DMS 273 treated with DMSO at 0.1 percent for 48 hours (cell line): Measurements from ENCODE around the gene CHD2.
"Not testable (repeated sequence)": the region's sequence is repeated elsewhere in the genome, so short reads cannot be mapped to it uniquely, and the experiment has no call there.

Experiments used
- DNase-seq: peaks from one replicate; lab custom pipeline; 2025; lab: John Stamatoyannopoulos, UW

The CHD2 gene

DNA sequence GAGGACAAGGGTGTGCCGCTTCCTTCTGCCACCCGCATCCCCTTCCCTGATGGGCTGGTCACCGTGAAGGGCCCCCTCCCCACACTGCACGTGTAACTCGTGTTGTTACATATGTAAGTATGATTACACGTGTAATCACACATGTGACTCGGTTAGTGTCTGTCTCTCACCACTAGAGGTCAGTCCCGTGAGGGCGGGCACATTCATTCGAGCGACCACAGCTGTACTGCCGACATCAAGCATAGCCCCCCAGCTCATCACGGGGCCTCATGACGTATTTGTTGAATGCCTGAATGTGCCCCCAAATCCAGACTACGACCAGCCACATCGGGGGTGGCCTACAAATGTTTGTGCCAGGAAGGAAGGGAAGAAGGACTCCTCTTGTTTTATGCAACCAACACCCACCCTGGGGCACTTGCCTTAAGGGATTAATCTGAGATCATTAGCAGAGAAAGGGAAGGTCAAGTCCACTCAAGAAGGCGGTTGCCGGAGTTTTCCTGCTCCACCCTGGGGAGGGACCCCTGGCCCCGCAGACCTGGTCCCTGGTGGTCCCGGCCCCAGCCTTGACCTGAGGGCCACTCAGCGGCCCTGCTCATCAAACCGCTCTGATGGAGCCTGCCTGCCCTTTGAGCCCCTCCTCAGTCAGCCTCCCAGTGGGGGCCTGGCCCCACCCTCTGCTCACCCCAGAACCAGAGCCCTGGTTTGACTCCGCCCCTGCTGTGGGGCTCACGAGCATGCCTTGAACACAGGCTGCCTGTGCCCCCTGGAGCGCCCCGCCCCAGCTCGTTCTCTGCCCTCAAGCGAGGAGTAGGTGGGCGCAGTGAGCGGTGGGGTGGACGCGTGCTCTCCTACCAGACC lies 136.1 kb downstream of the CHD2 start:
- no peak for DNase-seq

DNA sequence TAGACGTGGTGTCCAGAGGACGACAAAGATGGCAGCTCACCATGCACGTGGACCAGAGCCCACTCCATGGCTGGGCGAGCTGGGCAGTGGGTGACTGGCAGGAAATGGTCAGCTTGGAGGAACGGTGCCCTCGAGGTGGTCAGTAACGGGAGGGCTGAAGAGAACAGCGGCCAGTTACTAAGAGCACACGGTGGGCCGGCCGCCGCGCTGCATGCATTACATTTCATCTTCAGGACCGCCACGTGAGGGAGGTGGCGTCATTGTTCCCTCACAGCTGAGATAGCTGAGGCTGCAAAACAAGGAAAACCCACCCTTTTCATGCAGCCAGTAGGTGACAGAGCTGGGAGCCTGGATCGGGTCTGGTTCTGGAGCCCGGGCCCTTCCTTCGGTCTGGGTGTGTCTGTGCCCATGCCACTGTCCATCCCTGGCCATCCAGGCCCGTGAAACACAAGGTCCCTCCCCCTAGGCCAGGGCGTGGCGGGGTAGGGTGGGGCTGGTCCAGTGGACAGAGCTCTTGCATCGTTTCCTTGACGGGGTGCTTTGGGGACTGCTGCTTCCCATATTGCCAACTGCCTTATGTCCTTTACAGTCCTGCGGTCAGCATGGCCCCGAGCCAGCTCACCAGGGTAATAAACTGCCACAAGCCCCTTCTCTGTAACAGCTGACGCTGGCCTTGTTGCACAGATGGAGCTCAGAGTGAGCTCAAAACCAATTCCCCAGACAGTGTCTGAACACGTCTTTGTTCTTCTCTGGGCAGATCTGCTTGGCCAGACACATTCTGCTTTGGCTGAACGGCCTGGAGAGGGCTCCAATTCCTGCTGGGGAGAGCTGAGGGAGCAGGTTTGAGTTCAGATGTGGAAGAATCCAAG lies 137.1 kb downstream of the CHD2 start:
- peak; percentile 63 for DNase-seq

GRCh38 chr15:93037820-93038705 lies 137.9 kb downstream of the CHD2 start:
- no peak for DNase-seq

DNA sequence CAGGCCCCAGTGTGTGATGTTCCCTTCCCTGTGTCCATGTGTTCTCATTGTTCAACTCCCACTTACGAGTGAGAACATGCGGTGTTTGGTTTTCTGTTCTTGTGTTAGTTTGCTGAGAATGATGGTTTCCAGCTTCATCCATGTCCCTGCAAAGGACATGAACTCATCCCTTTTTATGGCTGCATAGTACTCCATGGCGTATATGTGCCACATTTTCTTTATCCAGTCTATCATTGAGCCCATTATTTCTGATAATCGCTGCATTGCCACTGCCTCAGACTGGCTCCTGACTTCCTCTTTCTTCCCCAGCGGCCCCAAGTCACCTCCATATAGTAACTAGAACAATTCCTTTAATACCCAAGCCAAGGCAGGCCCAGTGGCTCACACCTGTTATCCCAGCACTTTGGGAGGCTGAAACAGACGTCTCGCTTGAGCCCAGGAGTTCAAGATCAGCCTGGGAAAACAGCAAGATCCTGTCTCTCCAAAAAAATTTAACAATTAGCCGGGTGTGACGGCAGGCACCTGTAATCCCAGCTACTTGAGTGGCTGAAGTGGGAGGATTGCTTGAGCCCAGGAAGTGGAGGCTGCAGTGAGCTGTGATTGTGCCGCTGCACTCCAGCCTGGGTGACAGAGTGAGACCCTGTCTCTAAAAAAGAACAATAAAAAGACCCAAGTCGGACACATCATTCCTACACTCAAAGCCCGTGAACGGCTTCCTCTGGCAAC lies 139.6 kb downstream of the CHD2 start:
- DNase-seq = not testable (repeated sequence)

DNA sequence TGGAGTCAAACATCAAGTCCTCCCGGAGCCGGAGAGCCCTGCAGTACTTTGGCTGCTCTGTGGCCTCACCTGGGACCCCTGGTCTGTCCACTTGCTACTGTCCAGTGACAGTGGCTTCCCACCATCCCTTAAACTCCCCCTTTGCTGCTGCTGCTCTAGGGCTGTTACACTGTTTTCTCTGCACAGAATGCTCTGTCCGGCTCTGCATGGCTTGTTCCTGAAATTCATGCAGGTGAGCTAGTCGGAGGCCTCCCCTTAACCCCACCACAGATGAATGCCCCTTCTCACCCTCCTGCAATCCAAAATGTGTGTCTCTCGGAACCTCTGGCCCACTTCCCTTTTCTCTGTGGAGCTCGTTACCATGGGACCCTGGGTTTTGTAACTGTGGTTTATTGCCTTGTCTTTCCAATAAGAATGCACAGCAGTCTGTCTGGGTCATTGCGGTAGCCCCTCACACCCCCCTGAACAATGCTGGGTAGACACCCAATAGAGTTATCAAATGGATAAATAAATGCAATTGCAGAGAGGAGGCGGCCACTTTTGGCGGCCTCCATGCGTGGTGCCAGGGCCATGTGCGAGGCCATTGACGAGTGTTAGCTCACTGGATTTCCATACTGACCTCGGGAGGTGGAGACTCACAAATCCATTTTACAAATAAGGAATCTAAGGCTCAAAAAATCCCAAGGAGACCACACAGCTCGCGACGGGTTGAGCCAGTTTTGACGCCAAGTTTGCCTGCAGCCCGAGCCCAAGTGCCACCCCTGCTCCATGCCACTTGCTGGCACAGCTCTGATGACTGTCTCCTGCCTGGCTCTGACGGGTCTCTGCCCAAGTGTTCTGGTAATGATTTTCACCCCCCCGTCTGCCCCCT lies 140.4 kb downstream of the CHD2 start:
- no peak for DNase-seq

- no peak for DNase-seq
Observed at GRCh38 chr15:93041159-93041547, 141.0 kb downstream of the CHD2 start.

DNA sequence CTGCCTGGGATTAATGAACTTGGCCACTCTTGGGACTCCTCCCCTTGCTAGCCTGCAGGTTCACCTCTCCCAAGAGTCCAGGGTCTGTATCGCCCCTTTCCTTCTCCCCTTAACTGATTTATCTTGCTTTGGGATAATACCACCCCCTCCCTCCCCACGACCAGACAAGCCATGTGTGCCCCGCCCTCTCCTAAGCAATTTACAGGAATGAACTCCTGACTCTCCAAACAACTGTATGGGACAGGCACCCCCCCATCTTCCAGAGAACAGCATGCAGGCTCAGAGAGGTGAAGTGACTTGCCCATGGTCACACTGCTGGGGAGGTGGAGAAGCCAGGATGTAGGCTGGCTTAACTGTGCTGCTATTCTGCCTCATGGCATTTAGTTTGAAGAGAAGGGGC lies 142.1 kb downstream of the CHD2 start:
- DNase-seq = no peak

DNA sequence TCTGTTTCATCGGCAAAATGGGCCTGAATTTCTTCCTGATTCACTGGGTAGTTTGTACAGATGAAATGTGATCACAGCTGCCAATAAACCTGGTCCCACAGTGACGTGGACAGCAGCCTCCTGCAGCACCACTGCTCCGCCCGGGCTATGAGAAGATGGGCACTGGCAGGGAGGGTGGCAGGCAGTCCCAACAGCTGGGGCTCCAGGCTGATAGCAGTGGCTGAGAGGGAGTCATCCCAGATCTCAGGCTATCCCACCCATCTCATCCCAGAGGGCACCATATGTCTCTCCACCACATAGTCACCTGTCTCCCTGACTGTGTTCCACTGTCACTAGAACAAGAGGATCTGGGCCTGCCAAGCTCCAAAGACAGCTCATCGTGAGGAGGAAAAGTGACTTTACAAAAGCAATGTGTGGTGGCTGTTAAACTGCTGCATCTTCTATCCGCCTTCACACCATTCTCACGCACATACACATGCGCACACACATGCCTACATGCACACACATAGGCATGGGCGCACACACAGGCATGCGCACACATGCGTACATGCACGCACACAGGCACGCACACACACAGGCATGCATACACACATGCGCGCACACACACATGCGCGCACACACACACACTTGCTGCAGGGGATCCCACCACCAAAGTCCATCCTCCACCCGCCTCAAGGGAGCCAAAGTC lies 142.7 kb downstream of the CHD2 start:
- no peak for DNase-seq

- DNase-seq = no peak
Observed at GRCh38 chr15:93043621-93044300, 143.6 kb downstream of the CHD2 start.

- no peak for DNase-seq
Observed at GRCh38 chr15:93044301-93045190, 144.4 kb downstream of the CHD2 start.

DNA sequence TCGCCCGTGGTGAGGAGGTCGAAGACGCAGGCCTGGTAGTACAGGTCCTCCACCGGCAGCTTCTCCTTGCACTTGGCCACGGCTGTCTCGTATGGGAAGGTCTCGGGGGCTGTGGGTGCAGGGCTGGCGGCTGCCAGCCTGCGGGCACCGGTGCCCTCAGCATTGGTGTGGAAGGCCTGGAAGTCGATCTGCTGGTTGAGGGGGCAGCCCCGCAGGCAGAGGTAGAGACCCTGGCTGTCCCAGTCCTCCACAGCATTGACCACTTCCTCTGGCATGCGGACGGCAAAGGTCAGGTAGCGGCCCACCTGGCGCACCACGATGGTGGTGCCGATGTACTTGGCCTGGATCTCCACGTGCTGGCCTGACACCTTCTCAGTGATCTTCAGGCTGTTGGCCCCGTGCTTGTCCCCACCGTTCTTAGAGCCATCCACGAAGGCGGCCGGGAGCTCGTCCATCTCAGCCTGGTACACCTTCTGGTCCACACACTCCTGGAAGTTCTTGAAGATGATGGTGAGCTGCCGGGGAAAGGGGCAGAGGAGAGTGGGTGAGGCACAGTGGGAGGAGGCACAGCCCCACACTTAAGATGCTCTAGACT lies 145.2 kb downstream of the CHD2 start:
- DNase-seq = no peak

DNA sequence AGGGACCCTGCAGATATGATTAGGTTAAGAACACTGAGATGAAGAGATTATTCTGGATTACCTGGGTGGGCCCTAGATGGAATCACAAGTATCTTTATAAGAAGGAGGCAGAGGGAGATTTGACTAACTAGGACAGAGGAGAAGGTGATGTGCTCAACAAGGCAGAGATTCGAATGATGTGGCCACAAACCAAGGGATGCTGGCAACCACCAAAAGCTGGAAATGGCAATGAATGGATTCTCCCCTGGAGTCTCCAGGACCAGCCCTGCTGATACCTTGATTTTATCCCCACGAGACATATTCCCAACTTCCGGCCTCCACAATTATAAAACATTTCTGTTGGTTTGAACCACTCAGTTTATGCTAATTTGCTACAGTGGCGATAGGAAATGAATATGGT lies 146.0 kb downstream of the CHD2 start:
- DNase-seq = no peak

DNA sequence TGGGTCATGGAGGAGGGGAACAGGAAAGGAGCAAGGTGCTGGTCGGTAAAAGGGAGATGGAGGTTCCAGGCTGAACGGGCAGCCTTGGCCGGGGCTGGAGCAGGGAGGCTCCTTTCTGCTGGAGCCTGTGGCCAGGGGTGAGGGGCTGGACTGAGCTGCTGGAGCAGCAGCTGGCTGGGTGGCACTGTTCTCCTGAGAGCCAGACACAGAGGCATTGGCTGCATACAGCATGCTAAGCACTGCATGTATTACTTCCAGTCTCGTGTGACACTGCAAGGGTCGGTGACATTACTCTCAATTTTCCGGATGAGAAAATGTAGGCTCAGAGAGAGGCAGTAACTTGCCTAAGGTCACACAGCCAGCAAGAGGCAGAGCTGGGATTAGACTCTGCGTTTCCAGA lies 146.6 kb downstream of the CHD2 start:
- DNase-seq = no peak

DNA sequence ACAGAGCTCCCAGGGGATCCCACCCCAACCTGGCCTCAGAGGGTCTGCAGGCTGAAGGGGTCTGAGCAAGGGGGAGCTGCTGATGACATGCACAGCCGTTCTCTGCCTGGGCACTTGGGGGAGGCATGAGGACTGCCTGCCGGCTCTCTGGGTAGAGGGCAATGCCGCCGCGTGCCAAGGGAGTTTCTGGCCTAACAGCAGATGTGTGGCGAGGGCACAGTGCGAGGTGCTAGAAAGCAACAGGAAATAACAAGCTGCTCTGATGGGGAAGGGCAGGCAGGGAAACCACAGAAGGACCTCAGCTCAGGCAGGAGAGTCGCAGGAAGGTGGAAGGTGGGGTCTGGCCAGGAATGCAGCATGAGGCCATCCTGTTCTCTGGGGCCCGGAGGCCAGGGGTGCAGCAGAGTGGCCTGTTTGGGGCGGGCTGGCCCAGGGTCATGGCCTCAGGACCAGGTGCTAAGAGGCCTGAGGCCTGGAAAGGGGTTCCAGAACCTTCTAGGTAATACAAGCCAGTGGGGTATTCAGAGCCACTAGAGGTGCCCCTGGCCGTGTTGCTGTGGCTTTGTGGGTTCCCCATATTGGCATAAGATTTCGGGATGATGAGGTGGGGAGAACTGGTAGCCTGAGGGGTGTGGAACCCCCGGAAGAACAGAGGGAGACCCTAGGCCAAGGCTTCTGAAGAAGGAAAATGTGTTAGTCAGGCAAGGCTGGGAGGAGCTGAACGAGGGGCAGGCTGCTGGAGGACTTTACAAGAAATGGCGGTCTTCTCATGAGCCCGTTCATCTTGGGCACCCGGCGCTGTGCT lies 147.7 kb downstream of the CHD2 start:
- no peak for DNase-seq

DNA sequence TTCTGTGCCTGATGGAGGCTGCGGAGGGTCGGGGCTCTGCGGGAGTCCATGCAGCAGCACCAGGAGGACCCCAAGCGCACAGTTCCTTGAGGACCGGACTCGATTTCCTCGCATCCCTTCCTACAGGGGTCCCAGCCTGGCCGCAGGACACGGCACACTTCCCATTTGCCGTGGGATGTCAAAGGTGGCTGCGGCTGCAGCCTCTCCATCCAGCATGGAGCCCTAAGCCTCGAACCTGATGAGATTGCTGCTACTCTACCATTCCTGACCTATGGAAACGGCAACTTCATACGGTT lies 148.2 kb downstream of the CHD2 start:
- no peak for DNase-seq

DNA sequence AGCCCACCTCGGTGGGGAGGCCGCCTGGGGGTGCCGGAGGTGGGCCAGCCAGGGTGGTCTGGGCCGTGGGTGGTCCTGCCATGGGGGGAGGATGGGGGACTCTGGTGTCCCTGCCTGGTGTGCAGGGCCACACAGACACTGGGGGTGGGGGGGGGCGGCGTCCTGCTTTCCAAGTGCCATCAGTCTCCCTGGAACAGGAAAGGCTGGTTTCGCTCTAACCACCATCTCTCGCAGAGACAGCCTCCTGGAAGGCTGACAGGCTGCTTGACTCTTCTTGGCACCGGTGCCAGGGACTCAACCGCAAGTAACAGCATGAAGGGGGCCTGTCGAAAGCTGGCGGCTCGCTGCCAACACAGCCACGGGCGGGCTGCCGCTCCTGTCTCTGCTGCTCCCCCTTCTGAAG lies 148.6 kb downstream of the CHD2 start:
- peak; percentile 36 for DNase-seq

- DNase-seq = no peak
Observed at GRCh38 chr15:93049233-93049632, 149.1 kb downstream of the CHD2 start.
